Measurements from ENCODE around the gene TBC1D17.

TBC1D17 gene

DNA sequence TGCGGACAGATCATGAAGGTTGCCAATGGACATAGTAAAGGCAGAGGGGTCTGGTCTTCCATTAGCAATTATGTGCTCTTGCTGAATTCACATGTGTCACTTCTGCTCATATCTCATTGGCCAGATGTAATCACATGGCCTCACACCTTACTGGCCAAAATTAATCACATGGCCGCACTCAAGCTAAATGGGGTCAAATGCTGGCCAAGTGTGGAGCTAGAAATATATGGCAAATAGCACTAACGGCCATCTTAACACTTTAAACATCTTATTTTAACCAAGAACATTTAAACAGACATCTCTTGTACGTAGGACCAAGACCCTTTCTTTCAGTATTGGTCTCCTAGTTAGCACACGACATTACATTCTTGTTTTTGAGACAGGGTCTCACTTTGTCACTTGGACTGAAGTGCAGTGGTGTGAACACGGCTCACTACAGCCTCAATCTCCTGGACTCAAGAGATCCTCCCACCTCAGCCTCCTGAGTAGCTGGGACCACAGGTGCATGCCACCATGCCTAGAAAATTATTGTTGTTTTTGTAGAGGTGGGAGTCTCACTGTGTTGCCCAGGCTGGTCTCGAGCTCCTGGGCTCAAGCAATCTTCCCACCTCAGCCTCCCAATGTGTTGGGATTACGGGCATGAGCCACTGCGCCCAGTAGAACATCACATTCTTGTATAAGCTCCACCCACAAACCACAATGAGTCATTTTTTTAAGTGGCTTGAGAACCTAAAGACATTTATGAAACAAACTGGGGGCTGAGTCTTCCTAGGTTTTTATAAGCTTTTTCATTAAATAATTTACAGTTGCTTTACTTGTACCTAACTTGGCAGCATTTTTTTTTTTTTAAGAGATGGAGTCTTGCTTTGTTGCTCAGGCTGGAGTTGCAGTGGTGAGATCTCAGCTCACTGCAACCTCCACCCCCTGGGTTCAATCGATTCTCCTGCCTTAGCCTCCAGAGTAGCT is 29.5 kb upstream of the TBC1D17 start:
- DNase-seq (ENCODE audit: low read depth, low spot score), result no peak

DNA sequence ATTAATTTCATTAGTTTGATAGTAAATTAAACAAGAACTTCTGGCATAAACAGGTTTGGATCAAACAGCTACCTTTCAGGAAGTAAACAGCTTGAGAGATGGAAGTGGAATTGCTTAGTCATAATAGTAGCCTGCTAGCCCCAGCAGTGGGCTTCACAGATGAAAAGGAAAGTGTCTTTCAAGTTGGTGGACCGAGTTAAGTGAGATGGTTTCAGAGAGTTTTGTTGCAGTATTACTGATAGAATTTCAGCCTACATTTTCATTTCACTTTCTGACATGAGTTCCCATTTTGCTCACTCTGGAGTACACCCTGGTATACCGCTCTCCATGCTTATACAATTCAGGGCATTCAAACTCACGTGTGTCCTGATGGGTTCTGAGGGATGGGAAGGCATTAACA is 28.6 kb upstream of the TBC1D17 start:
- DNase-seq (ENCODE audit: low read depth, low spot score), result no peak

DNA sequence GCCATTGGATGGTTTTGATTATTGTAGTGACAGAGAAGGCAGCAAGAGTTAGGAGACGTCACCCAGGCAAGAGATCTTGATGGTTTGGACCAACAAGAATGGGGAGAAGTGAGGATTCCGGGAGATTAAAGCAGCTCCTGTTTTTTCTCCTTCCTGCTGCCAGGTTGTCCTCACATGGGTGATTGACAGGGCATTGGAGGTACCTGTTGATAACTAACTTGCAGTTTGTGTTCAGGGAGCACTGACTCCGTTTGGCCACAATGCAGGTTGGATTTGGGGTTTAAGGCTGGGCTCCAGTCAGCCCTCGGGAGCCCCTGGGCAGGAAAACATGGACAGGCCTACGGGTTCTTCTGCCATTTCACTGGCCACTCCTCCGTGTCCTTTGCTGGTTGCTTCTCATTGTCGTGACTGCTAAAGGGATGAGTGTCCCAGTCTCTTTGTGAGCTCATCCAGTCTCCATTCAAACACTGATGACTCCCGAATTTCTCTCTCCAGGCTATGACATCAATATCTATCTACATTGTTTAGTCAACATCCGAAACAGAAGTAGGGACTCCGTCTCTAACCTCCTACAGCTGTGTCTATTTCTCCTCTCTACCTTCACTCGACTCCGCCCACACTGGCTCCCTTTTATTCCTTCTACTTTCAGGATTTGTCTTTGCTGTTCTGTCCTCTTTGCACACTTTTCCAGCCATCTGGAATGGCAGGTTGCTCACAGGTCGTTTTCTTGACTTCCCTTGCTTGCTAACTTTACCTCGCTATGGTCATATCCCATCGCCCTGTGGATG is 27.9 kb upstream of the TBC1D17 start:
- DNase-seq (ENCODE audit: low read depth, low spot score), result no peak

DNA sequence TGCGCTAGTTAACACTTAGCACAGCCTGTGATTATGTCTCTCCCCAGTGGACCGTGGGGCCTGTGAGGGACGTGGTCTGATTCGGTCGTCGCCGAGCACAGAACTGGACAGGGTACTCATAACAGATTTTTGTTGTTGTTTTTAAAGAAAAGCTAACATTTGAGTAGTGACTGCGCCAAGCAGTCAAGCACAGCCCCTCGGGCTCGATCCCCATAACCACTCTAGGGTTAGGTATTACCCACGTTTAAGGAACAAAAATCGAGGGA is 27.3 kb upstream of the TBC1D17 start:
- DNase-seq (ENCODE audit: low read depth, low spot score), result no peak

DNA sequence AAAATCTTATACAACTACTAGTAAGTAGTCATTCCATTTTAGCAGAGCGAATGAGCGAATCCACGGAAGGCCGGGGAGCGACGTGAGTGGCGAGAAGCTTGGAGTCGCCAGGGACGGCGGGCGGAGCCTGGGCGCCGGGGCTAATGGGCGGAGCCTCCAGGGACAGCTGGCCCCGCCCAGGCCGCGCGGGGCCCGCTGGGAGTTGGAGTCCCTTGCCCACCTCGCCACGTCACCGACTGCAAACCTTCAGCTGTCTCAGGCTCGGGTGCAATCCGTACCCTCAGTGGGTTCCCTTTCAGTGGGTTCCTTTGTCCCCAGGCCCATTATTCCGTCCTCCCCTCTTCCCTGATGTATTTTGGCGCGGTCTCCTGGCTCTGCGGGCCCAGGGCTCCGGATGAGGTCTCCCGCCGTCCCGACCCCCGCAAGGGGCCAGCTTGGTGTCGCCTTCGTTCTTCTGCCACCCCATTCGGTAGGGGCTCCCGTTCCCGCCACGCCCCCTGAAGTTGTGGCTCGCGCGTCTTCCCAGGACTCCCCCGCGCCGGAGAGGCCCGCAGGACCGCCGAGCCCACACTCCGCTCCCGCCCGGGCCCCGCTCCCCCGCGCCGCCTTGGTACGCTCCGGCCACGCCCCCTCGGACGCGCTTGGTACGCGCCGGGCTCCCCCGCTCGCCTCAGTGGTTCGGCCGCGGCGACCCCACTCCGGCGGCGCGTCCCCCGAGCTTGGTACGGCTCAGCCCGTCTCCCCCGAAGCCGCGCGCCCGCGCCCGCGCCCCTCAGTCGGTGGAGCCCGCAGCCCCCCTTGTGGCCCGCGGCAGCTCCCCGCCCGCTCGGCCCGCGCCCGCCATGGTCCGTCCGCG is 26.8 kb upstream of the TBC1D17 start, which contains the start of gene PTOV1:
Gene PTOV1 (plus strand): TSS at position 673 of the 856 bp plus-strand sequence.
- DNase-seq (ENCODE audit: low read depth, low spot score), result peak; percentile 67

DNA sequence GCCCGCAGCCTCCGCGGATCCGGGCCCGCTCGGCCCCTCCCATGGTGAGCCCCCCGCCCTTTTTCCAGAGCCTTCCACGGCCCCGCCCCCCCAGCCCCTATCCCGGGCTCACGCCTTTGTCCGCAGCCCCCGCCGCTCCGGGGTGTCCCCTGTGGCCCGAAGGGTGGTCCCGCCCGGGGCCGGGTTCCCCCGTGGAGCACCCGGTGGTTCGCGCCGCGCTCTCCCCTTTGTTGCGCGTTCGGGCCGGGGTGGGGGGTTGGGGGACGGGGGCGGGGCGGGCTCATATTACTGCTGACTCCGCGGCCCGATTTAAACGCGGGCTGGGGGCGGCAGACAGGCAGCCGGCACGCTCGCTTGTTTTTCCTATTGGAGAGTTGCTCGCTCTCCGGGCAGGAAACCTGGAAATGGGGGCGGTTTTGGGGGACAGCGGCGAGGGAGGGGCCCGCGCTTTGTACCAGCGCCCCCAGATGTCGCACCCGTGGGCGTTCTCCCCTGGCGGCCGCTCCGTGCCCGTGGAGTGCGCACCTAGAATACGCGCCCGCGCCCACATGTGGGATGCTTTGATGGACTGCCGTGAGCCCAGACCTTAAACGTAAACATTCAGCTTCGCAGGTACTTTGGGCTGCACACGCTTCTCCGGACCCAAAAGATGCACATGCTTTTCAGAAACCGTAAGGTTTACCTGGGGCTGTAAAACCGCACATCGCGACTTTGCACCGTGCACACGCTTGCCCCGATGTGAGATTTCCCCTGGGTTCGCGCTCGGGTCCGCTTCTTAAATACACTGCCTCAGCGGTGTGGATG is 25.8 kb upstream of the TBC1D17 start:
- no peak for DNase-seq (ENCODE audit: low read depth, low spot score)

DNA sequence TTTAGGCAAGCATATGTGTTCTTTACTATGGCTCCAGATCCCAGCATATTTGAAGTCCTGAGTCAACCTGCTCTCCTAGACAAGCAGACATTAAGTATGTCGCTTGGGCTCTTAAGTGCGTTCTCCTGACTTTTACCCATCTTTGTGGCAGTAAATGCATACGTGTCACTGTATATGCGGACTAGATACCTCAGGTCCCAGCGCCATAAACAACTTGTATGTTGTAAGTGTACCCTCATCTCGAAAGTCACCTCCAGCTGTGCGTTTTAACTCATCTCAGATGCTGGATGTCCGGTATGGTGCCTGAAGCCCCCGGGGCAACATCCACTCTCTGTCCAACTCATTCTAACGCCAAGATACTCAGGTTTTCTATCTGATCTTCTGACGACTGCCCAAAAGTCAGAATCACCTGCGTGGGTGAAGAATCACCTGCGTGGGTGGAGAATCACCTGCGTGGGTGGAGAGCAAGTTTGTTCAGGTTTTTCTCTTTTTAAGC is 24.8 kb upstream of the TBC1D17 start:
- no peak for DNase-seq (ENCODE audit: low read depth, low spot score)

DNA sequence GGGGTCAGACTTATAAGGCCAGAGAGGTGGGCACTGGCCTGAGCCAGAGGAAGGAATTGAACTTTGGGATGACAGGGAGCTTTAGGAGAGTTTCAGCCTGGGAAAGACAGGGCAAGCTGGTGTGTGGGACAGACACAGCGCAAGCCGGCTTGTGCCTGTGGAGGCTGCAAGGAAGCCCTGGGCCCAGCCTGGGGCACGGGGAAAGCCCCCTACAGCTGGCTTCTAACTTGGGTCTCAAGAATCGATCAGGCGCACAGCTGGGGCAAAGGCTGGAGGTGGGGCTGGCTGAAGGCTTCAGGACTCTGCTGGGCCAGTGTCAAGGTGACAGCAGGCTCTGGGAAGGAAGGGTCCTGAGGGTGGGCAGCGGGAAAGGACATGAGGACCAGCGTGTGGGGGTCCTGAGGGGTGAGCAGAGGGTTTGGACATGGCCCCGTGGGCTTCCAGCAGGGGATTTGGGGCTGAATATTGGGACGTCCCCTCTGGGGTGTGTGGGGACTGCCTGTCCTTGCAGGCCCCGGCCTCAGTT is 23.6 kb upstream of the TBC1D17 start:
- DNase-seq (ENCODE audit: low read depth, low spot score), result no peak

DNA sequence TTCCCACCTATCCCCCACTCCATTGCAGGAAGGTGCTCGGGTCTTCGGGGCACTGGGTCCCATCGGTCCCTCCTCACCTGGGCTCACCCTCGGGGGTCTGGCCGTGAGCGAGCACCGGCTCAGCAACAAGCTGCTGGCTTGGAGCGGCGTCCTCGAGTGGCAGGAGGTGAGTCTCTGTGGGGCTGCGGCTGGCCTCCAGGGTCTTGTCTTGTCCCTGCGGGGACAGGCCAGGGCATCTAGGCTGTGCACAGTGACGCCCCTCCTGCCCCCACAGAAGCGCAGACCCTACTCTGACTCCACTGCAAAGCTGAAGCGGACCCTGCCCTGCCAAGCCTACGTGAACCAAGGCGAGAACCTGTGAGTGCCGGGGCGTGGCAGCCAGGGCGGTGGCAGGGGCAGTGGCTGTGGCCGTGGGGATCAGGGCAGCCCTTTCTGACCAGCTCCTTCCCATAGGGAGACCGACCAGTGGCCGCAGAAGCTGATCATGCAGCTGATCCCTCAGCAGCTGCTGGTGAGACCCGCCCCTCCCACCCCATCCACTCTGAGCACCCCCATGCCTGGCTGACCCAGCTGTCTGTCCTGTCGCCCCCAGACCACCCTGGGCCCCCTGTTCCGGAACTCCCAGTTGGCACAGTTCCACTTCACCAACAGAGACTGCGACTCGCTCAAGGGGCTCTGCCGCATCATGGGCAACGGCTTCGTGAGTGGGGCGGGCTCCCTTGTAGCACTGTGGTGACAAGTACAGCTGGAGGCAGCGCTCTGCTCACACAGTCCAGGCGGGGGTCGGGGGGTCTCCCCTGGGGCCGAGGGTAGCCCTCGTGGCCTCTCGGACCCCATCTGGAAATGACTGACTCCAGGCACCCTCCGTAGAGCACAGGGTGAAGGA is 22.9 kb upstream of the TBC1D17 start:
- DNase-seq (ENCODE audit: low read depth, low spot score), result no peak

DNA sequence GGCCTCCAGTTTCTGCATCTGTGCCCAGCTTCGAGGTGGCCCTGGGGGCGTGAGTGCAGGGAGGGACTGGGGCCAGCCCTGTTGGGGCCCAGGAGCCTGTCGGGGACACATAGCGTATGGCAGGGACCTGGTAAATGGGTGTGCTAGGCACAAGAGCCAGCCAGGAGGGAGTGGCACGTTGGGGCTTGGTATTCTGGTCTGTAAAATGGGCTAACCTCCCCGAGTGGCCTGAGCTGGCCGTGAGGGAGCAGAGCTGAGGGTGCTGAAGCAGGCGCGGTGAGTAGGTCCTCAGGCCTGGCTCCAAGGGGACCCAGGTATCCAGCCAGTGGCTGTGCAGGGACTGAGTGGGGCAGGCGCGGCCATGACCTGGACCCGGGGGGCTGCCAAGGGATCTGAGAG is 22.2 kb upstream of the TBC1D17 start:
- DNase-seq (ENCODE audit: low read depth, low spot score), result no peak

DNA sequence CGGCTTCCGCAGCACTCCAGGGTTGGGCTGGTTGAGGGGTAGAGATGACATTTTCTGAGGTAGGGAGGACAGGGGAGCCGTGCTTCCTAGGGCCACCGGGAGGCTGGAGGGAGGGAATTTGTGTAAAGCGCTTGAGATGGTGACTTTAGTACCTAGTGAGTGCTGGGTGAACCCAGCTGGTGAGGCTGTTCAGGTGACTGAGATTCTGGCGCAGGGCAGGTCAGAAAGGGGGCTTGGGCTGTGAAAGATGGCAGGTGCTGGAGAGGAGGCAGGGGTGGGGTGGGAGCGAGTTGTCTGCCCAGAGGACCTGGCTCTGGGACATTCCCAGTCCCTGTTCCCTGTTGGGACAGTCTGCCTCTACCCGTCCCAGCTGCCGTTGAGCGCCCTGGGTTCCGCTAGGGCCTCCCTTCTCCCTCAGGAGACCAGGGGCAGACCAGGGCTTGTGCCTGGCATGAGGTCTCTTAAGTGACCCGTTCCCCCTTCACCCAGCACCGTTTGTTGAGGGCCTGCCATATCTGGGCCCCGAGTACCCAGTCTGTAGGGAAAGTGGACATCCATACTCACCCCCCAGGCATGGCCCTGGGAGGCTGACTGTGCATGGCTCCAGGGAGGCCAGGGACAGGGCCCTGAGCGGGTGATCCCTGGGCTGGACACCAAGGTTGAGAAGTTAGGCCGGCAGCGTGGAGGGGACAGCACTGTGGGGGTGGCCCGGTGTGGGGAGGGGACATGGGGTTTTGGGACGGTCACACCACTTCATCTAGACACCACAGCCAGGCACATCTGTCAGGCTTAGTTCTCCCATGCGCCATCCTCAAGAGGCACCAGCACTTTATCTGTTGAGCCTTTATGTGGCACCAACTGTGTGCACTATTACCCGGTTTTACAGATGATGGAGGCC is 21.6 kb upstream of the TBC1D17 start:
- no peak for DNase-seq (ENCODE audit: low read depth, low spot score)

DNA sequence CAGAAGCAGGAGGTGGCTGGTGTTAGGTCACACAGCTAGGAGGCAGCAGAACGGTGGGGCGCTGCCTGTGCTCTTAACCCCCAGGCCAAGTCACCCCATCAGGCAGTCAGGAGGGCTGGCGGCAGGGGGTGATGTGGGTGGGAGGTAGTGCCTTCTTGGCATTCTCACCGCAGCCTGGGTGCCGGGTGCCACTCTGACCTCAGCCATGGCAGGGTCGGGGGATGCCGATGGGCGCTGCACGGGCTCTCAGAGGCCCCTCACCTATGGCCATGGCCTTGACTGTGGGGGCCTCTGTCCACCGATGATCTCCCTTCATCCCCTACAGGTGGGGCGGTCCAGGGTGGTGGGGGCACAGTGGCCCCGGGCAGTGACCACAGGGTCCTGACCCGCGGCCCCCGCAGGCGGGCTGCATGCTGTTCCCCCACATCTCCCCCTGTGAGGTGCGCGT is 20.9 kb upstream of the TBC1D17 start:
- no peak for DNase-seq (ENCODE audit: low read depth, low spot score)

DNA sequence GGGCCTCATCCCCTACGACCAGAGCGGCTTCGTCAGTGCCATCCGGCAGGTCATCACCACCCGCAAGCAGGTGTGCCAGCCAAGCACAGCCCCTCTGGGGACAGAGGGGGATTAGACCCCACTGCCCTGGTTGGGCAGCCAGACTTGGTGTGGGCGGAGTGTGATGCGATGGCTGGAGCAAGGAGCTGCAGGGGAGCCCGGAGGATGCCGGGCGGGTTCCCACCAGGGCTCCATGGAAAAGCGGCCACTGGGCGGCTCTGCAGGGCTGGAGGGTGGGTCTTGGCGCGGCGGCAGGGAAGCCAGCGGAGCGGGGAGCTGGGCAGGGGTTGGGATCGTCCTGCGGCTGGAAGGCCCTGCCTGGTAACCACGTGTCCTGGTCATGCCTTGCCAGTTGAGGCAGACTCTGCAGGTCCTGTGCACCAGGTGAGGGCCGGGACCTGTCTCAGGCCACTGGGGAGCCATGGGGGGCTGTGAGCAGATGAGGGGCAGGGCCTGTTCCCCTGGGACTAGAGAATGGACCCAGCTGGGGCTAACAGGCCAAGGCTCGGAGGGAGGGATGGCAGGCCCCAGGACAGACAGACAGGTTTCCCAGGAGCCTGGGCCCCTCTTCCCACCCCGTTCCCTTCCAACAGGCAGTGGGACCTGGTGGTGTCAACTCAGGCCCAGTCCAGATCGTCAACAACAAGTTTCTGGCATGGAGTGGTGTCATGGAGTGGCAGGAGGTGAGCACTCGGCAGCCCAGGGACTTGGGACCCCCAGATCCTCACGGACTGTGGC is 20.3 kb upstream of the TBC1D17 start:
- no peak for DNase-seq (ENCODE audit: low read depth, low spot score)

DNA sequence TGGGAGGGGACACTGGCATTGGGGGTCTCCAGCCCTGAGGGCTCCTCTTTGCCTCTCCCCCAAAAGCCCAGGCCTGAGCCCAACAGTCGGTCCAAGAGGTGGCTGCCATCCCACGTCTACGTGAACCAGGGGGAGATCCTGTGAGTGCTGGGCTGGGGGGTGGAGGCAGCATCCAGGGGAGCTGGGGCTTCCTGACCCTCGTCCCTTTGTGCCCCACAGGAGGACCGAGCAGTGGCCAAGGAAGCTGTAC is 19.7 kb upstream of the TBC1D17 start:
- DNase-seq (ENCODE audit: low read depth, low spot score), result no peak

DNA sequence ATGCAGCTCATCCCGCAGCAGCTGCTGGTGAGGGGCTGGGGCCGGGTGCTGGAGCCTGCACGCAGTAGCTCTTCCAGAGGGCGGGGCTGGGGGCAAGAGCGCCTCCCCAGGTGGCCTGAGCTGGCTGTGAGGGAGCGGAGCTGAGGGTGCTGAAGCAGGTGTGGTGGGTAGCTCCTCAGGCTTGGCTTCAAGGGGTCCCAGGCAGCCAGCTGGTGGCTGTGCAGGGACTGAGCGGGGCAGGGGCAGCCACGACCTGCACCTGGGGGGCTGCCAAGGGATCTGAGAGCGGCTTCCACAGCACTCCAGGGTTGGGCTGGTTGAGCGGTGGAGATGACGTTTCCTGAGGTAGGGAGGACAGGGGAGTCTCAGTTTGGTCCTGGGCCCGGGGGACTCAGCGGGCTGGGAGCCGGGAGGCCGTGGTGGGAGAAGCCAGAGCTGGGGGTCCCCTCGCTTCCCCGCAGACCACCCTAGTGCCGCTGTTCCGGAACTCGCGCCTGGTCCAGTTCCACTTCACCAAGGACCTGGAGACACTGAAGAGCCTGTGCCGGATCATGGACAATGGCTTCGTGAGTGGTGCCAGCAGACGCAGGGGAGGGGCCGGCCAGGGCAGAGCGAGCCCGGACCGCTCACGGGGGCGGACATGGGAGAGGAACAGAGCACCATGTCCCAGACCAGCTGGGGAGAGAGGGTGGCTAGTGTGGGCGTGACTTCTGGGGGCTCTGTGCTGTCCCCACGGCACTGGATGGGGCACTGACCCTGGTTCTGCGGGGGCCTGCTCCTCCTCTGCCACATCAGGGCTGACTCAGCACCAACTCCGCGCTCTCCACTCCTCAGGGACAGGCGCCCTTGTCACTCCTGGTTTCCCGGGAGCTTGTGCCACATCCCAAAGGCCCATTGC is 19.2 kb upstream of the TBC1D17 start:
- DNase-seq (ENCODE audit: low read depth, low spot score), result no peak

DNA sequence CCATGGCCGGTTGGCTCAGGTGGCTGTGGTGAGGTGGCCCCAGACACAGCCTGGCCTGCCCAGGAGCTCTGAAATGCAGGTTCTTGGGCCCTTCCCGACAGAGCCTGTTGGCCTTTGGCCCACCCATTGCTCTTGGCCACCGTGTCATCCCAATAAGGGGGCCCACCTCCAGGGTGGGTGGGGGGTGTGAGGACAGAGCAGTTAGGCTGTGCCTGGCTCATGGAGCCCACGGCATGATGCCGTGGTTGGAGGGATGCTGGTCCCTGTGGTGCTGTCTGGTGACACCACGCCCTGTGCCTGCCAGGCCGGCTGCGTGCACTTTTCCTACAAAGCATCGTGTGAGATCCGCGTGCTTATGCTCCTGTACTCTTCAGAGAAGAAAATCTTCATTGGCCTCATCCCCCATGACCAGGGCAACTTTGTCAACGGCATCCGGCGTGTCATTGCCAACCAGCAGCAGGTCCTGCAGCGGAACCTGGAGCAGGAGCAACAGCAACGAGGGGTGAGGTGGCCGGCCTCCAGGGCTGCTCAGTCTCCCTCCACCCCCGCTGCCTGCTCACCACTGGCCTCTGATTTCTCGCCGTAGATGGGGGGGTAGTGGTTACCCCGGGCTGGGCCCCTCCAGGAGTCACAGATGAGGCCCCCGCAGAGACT is 17.7 kb upstream of the TBC1D17 start:
- no peak for DNase-seq (ENCODE audit: low read depth, low spot score)

Measured in brain pericyte (primary cell).